Karpas-422 (cell line): ENCODE measurements around the gene AVPR2. TPM values are rescaled to one million over a fixed set of nuclear protein-coding genes. Genes with fewer than 3 reads are reported as not detected.

Experiments
- DNase-seq: peaks from one replicate; pipeline ENCODE4 v3.0.0-alpha.2; 2015
- H2AFZ ChIP-seq: fragments of 200-600 bp; sonication (generic); 2 replicates; pipeline ENCODE4 v1.6.1; 2014; ENCODE audit warnings: antibody characterized with exemption, low read length, mixed read lengths
- H3K27ac ChIP-seq: fragments of 200-600 bp; sonication (generic); 2 replicates; pipeline ENCODE4 v1.5.1; 2014; ENCODE audit warnings: mild to moderate bottlenecking, low read length, moderate library complexity
- H3K27me3 ChIP-seq: fragments of 200-600 bp; sonication (generic); 2 replicates; pipeline ENCODE4 v1.6.1; 2014; ENCODE audit warnings: low read length, mixed read lengths
- H3K36me3 ChIP-seq: fragments of 200-600 bp; sonication (generic); 2 replicates; pipeline ENCODE4 v1.6.1; 2014; ENCODE audit warnings: low read length, mixed read lengths; ENCODE audit not compliant: insufficient read depth
- H3K4me1 ChIP-seq: fragments of 200-600 bp; sonication (generic); 2 replicates; pipeline ENCODE4 v1.6.1; 2014; ENCODE audit warnings: mild to moderate bottlenecking, low read length, mixed read lengths
- H3K4me2 ChIP-seq: fragments of 200-600 bp; sonication (generic); 2 replicates; pipeline ENCODE4 v1.6.1; 2014; ENCODE audit warnings: low read length, low read depth, mild to moderate bottlenecking; ENCODE audit not compliant: poor library complexity, severe bottlenecking
- H3K4me3 ChIP-seq: fragments of 200-600 bp; sonication (generic); 2 replicates; pipeline ENCODE4 v1.5.1; 2014; ENCODE audit warnings: mild to moderate bottlenecking, antibody characterized with exemption, low read length, mixed read lengths
- H3K79me2 ChIP-seq: fragments of 200-600 bp; sonication (generic); 2 replicates; pipeline ENCODE4 v1.6.1; 2014; ENCODE audit warnings: mild to moderate bottlenecking, low read length, mixed read lengths
- H3K9ac ChIP-seq: fragments of 200-600 bp; sonication (generic); 2 replicates; pipeline ENCODE4 v1.6.0; 2014; ENCODE audit warnings: low read length
- H3K9me2 ChIP-seq: fragments of 200-600 bp; sonication (generic), shearing (Covaris generic); replicated peaks from 2 replicates; pipeline ENCODE4 v1.6.0; 2014; ENCODE audit warnings: mild to moderate bottlenecking, low read length, moderate library complexity; ENCODE audit not compliant: insufficient read depth
- H3K9me3 ChIP-seq: fragments of 300-700, 200-600 bp; sonication (generic); 2 replicates; pipeline ENCODE4 v1.6.1; 2014; ENCODE audit warnings: low read length, mixed read lengths
- H4K20me1 ChIP-seq: fragments of 200-600 bp; sonication (generic); 2 replicates; pipeline ENCODE4 v1.6.1; 2014; ENCODE audit warnings: mild to moderate bottlenecking, antibody characterized with exemption, low read length, low read depth; ENCODE audit not compliant: insufficient read depth
- total RNA-seq: library from RNA; depleted of rRNA; stranded (reverse); fragments of >200 nt; shearing (Covaris generic); gene quantifications from 2 replicates; pipeline ENCODE4 v1.2.3, GENCODE V29; 2014; ENCODE audit warnings: low replicate concordance; rRNA removed

Gene AVPR2
- total RNA-seq, result not detected in 2 replicates

DNA sequence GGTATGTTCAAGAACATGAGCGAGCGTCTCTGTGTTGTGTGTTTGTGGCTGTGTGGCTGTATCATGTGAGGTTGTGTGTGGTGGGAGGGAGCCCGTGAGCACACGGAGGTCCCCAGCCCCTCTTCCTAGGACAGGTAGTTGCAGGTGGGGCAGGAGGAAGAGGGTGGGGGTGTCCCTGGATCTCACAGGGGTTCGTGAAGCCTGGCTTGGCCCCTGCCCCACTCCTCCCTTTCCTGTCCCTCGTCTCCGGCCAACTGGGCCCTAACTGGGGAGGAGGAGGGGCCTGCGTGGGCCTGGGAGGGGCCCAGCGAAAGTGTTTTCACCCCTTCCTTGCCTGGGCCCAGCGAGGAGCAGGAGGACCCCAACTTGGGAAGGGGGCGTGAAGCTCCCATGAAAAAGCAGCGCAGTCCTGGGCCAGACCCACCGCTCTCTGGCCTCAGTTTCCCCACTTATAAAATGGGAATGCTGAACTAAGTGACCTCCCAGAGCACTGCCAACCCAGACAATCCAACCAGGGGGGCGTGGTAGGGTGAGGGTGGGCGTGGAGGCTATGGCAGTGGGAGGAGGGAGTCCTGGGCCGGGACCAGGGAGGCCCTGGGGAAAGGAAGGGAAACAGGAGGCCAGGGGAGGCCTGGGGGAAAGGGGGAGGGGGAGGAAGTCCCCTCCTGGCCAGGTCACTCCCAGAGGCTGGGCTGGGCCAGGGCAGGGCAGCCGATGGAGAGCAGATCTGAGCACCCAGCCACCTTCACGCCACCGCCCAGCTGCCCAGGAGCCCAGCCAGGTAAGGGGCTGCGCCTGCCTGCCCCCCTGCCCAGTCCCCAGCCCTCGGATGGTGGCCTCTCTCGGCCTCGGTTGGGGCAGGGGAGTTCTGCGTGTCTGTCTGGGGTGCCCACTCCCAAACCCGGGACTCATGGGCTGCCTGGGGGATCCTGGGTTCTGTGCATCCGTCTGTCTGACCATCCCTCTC lies at the start of gene AVPR2:
Gene AVPR2 (plus strand): TSS at position 683 of the 967 bp plus-strand sequence. CDS start 473 bp downstream, outside the sequence.
- Histone ChIP-seq H3K9ac (no peak within 1 kb of the TSS), H3K4me3 (no peak within 1 kb of the TSS), H2AFZ (no peak within 1 kb of the TSS), H3K36me3 (no peaks in the 10 kb centered on the region), H3K9me2 (no peaks in the 10 kb centered on the region), H3K9me3 (no peaks in the 10 kb centered on the region), H3K4me1 (peaks cover 17% of the 10 kb centered on the region), H3K4me2 (no peak within 1 kb of the TSS), H3K27me3 (no peaks in the 10 kb centered on the region), H3K27ac (no peak within 1 kb of the TSS), H3K79me2 (no peaks in the 10 kb centered on the region), H4K20me1 (peaks cover 9% of the 10 kb centered on the region; the same call in 1 of the 2 replicates)
- DNase-seq, result peak; percentile 62

DNA sequence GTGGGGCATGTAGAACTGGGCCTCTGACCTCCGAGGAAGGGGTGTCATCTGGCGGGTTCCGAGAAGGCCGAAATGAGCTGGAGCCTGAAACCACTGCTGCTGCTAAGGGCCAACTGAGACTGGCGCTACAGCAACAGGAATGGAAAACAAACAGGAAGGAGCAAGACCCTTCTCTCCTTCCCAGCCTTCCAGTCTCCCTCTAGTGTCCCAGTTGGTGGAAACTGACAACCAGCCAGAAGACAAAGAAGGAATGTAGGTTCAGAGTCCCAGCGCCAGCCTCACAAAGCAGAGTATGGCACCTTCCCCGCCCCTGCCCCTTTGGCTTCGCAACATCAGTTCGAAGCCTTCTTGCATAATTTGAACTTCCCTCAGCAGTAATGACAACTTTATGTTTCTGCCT lies 49.8 kb upstream of the AVPR2 start:
- no peak overlapping the region for H2AFZ ChIP-seq
- no peaks in the 10 kb centered on the region for H3K9me2 ChIP-seq
- no peak overlapping the region for H3K4me3 ChIP-seq
- H3K9me3 ChIP-seq, result no peaks in the 10 kb centered on the region
- H3K4me1 ChIP-seq, result no peaks in the 10 kb centered on the region
- H3K4me2 ChIP-seq, result no peak overlapping the region
- no peak overlapping the region for H3K27ac ChIP-seq
- no peak overlapping the region for H3K9ac ChIP-seq
- H4K20me1 ChIP-seq, result no peaks in the 10 kb centered on the region; the same call in 1 of the 2 replicates
- no peaks in the 10 kb centered on the region for H3K36me3 ChIP-seq
- H3K79me2 ChIP-seq, result no peaks in the 10 kb centered on the region
- no peak for DNase-seq
- H3K27me3 ChIP-seq, result no peaks in the 10 kb centered on the region

DNA sequence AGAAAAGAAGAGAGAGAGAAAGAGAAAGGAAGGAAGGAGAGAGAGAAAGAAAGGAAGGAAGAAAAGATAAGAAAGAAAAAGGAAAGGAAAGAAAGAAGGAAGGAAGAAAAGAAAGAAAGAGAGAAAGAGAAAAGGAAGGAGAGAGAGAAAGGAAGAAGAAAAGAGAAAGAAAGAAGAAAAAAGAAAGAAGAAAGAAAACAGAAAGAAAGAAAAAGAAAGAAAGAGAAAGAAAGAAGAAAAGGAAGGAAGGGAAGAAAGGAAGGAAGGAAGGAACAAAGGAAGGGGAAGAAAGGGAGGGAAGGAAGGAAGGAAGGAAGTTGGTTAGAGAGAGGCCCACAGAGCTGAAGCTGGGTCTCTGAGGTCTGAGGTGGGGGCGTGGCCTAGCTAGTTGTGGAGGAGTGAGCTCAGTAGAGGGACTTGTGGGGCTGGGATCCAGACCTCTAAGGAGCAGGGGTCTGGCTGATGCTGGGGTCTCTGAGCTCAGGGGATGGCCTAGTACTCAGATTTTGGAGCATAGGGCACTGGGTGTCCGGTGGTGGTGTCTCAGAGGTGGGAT lies 47.0 kb upstream of the AVPR2 start:
- H2AFZ ChIP-seq, result no peak overlapping the region
- no peaks in the 10 kb centered on the region for H3K9me3 ChIP-seq
- no peaks in the 10 kb centered on the region for H3K36me3 ChIP-seq
- H3K4me1 ChIP-seq, result no peaks in the 10 kb centered on the region
- no peak overlapping the region for H3K4me3 ChIP-seq
- H3K4me2 ChIP-seq, result no peak overlapping the region
- H3K9me2 ChIP-seq, result no peaks in the 10 kb centered on the region
- DNase-seq, result no peak
- H3K27me3 ChIP-seq, result no peaks in the 10 kb centered on the region
- H3K27ac ChIP-seq, result no peak overlapping the region
- H4K20me1 ChIP-seq, result no peaks in the 10 kb centered on the region
- H3K79me2 ChIP-seq, result no peaks in the 10 kb centered on the region
- no peak overlapping the region for H3K9ac ChIP-seq

DNA sequence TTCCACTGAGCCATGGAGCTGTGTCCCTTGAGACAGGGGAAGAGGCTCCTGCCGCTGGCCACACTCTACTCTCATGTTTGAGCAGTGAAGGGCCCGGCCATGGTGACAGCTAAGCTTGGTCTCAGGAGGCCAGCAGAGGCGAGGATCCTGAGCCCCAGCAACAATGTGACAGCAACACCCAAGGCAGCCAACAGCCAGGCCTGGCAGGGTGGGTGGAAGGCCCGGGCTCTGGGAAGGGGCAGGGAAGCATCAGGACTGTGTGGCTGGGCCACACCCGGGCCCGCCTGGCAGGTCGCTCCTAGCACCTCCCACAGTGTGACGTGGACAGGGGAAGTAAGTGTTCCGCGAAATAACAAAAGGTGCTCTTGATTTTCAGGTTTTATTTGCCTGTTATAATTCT lies 43.3 kb upstream of the AVPR2 start:
- H4K20me1 ChIP-seq, result no peaks in the 10 kb centered on the region
- H3K4me3 ChIP-seq, result no peak overlapping the region
- no peaks in the 10 kb centered on the region for H3K9me2 ChIP-seq
- H3K9me3 ChIP-seq, result no peaks in the 10 kb centered on the region
- H3K4me2 ChIP-seq, result no peak overlapping the region
- H3K36me3 ChIP-seq, result no peaks in the 10 kb centered on the region
- no peak overlapping the region for H3K9ac ChIP-seq
- DNase-seq, result no peak
- no peak overlapping the region for H3K27ac ChIP-seq
- H3K27me3 ChIP-seq, result no peaks in the 10 kb centered on the region
- no peaks in the 10 kb centered on the region for H3K4me1 ChIP-seq
- H3K79me2 ChIP-seq, result no peaks in the 10 kb centered on the region
- no peak overlapping the region for H2AFZ ChIP-seq

DNA sequence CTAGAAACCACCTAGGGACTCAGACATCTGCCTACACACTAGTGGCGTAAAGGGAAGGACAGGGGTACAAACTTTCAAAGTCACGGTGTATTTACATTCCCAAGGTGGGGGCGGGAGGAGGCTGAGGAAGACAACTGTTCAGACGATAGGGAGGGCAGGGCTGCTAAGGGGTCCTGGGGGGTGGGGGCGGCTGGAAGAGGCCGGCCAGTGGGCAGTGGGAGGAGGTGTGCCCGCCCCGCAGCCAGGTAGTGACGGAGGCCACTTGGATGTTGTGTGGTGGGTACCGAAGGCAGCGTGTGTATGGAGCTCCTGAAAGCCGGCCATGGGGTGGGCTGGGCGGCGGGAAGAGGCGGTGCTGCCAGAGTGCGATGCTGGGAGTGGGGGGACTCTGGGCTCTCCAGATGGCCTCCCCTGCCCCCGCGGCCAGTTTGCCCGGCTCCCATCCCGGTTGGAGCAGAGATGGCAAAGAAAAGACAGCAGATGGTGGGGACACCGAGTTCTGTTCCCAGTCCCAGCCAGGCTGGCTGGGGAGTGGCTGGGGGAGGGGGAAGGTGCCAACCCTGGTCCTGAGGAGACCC lies 42.7 kb upstream of the AVPR2 start:
- H3K9ac ChIP-seq, result no peak overlapping the region
- no peak overlapping the region for H3K4me3 ChIP-seq
- H4K20me1 ChIP-seq, result no peaks in the 10 kb centered on the region
- H3K27me3 ChIP-seq, result no peaks in the 10 kb centered on the region
- H2AFZ ChIP-seq, result no peak overlapping the region
- H3K27ac ChIP-seq, result no peak overlapping the region
- H3K4me2 ChIP-seq, result no peak overlapping the region
- DNase-seq, result no peak
- H3K9me2 ChIP-seq, result no peaks in the 10 kb centered on the region
- H3K79me2 ChIP-seq, result no peaks in the 10 kb centered on the region
- H3K36me3 ChIP-seq, result no peaks in the 10 kb centered on the region
- H3K9me3 ChIP-seq, result no peaks in the 10 kb centered on the region
- H3K4me1 ChIP-seq, result no peaks in the 10 kb centered on the region

DNA sequence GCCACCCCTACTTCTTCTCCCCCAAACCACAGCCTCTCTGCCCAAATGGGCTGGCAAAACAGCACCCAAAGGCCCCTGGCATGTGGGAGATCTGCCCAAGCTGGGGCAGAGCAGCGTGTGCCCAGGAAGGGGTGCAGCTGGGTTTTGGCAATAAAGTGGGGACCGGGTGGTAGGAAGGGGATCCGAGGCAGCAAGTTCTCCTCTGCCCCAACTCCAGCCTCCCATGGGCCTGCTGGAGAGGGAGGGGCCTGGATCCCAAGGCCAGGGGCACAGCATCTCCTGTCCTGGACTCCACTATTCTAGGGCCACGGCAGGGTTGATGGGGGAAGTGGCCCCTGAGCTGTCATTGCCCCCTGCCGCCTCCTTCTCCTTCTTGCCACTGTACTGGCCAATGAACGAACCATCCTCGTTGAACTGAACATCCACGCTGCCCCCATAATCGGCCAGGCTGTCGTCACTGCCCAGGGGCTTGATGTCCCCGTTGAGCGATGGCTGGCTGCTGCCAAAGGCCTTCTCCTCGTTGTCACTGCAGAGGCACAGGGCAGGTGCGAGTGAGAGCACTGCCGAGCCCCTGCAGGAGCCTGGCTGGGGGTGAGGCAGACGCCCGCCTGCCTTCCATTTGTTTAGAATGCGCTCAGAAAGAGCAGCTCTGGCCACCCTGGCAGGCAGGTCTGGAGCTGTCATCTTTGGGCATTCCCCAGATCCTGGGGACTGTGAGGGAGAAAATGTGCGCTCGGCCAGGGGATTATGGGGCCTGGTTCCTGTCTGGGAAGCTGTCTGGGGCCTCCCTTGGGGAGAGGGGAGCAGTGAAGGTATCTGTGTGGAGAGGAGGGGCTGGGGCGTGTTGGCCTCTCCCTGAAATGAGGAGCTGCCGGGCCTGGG lies 41.9 kb upstream of the AVPR2 start:
- no peaks in the 10 kb centered on the region for H4K20me1 ChIP-seq
- no peak for DNase-seq
- no peak overlapping the region for H3K27ac ChIP-seq
- no peaks in the 10 kb centered on the region for H3K27me3 ChIP-seq
- no peak overlapping the region for H3K4me3 ChIP-seq
- no peaks in the 10 kb centered on the region for H3K4me1 ChIP-seq
- H3K9me2 ChIP-seq, result no peaks in the 10 kb centered on the region
- no peak overlapping the region for H3K4me2 ChIP-seq
- H3K9me3 ChIP-seq, result no peaks in the 10 kb centered on the region
- no peak overlapping the region for H3K9ac ChIP-seq
- no peaks in the 10 kb centered on the region for H3K36me3 ChIP-seq
- no peaks in the 10 kb centered on the region for H3K79me2 ChIP-seq
- no peak overlapping the region for H2AFZ ChIP-seq

DNA sequence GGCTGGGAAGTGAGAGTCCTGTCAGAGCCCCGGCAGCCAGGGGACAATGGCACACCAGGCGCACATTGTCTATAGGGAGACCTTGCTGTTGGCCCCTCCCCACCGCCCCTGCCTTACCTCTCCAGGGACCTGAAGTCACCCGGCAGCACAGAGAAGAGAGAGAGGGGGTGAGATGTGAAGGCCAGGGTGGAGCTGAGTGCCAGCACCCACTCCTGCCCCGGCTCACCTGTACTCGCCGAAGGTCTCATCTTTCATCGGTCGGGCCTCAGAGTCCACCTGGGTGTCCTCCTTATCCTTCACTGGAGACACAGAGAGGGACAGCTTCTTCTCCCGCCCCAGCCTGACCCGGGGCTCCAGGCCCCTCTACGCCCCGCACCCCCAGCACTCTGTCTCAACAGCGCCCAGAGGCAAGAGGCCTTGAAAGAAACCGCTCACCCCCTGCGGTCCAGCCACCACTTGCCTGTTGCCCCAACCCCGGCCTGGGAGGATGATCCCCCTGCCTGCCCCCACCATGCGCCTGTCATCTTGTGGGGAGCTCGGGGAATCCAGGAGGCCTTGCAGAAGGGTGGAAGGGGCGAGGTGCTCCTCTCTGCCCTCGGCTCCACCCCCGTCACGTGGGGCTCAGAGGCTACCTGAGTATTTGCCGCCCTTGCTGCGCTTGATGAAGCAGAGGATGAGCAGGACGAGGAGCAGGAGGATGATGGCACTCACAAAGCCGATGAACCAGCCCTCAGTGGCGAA lies 41.1 kb upstream of the AVPR2 start:
- Histone ChIP-seq H3K36me3 (no peaks in the 10 kb centered on the region), H3K4me2 (no peak overlapping the region), H3K79me2 (no peaks in the 10 kb centered on the region), H3K9me2 (no peaks in the 10 kb centered on the region), H2AFZ (no peak overlapping the region), H3K4me3 (no peak overlapping the region), H3K9ac (no peak overlapping the region), H4K20me1 (no peaks in the 10 kb centered on the region), H3K27ac (no peak overlapping the region), H3K4me1 (no peaks in the 10 kb centered on the region), H3K27me3 (no peaks in the 10 kb centered on the region), H3K9me3 (no peaks in the 10 kb centered on the region)
- no peak for DNase-seq
